HCT116 (cell line): Measurements from ENCODE around the gene CAV2.

Experiments
- ELF1 ChIP-seq: IDR thresholded peaks from 2 replicates; pipeline ENCODE4 v1.6.1; 2012; ENCODE audit warnings: low read depth, borderline replicate concordance
- EZH2 ChIP-seq: fragments of 200-600 bp; sonication (generic); IDR thresholded peaks from 2 replicates; pipeline ENCODE4 v1.6.1; 2017; ENCODE audit warnings: antibody characterized with exemption, mixed run types
- JUND ChIP-seq: IDR thresholded peaks from 2 replicates; pipeline ENCODE4 v1.6.1; 2012
- POLR2A ChIP-seq: IDR thresholded peaks from 2 replicates; pipeline ENCODE4 v1.7.0; 2011; ENCODE audit warnings: borderline replicate concordance; ENCODE audit not compliant: insufficient read depth, insufficient read length; ENCODE audit errors: extremely low read depth
- SP1 ChIP-seq: IDR thresholded peaks from 2 replicates; pipeline ENCODE4 v1.6.1; 2012; ENCODE audit warnings: low read depth
- TCF7L2 ChIP-seq: IDR thresholded peaks from 2 replicates; pipeline ENCODE4 v1.7.0; 2011; ENCODE audit warnings: borderline replicate concordance, inconsistent platforms; ENCODE audit not compliant: insufficient read depth, insufficient read length; ENCODE audit errors: extremely low read depth
- TF ChIP-seq, protein P1 (sequence below), 3 experiments: fragments of 200-600 bp in 1 of 3; sonication (generic) in 1 of 3; IDR thresholded peaks in 2 of 3; conservative IDR thresholded peaks in 1 of 3; 2 replicates each; pipeline ENCODE4 v1.5.1; 2012 to 2017; ENCODE audit warnings: low read depth in 2 of 3, low read length in 2 of 3, antibody characterized with exemption in 1 of 3, borderline replicate concordance in 1 of 3, control low read depth in 1 of 3, mild to moderate bottlenecking in 1 of 3, mixed read lengths in 1 of 3, mixed run types in 1 of 3, moderate library complexity in 1 of 3; ENCODE audit not compliant: insufficient read depth in 1 of 3

DNA sequence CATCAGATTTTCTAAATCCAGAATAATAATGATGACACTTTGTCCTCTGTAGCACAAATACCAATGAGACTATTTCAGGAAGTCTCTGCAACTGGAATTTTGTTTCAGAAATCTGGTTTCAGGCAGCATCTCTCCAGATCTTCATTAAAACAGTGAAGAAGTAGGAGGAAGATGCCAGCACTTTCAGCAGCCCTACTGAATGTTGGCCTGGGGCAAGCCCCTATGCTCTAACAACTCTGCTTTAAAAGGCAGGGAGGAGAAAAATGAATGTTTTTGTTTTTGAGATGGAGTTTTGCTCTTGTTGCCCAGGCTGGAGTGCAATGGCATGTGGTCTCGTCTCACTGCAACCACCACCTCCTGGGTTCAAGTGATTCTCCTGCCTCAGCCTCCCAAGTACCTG lies 18.1 kb downstream of the CAV2 start:
- TF ChIP-seq POLR2A (no peak), JUND (no peak), SP1 (no peak), EZH2 (no peak), TCF7L2 (no peak), ELF1 (no peak)
- TF ChIP-seq, protein P1, sequence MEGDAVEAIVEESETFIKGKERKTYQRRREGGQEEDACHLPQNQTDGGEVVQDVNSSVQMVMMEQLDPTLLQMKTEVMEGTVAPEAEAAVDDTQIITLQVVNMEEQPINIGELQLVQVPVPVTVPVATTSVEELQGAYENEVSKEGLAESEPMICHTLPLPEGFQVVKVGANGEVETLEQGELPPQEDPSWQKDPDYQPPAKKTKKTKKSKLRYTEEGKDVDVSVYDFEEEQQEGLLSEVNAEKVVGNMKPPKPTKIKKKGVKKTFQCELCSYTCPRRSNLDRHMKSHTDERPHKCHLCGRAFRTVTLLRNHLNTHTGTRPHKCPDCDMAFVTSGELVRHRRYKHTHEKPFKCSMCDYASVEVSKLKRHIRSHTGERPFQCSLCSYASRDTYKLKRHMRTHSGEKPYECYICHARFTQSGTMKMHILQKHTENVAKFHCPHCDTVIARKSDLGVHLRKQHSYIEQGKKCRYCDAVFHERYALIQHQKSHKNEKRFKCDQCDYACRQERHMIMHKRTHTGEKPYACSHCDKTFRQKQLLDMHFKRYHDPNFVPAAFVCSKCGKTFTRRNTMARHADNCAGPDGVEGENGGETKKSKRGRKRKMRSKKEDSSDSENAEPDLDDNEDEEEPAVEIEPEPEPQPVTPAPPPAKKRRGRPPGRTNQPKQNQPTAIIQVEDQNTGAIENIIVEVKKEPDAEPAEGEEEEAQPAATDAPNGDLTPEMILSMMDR (IDR thresholded peaks at IDR 0.05 in 2 of 3, conservative IDR thresholded peaks at IDR 0.05 in 1 of 3; ENCODE audit: borderline replicate concordance in 1 of 3, insufficient read depth in 1 of 3, low read depth in 2 of 3, low read length in 2 of 3) = no peak
